ENCODE measurements around the gene CEPT1.

GRCh38 chr1:111101854-111102642 lies 38.0 kb upstream of the CEPT1 start:
- TF ChIP-seq CTCF (conservative IDR thresholded peaks at IDR 0.05 in 1 of 2, IDR thresholded peaks at IDR 0.05 in 1 of 2; ENCODE audit: low read depth in 1 of 2, low read length in 2 of 2) (no peak), EZH2 (IDR thresholded peaks at IDR 0.05; ENCODE audit: low read length, missing control alignments) (no peak)

All from fibroblast of lung (primary cell).